DMS 273 (cell line): ENCODE results near the gene FOXK1.
A peak's percentile ranks its signal among the peaks of the same experiment; 100 is the strongest.
"Not testable (repeated sequence)": the region's sequence is repeated elsewhere in the genome, so short reads cannot be mapped to it uniquely, and the experiment has no call there.

Experiments used
- DNase-seq: peaks from one replicate; lab custom pipeline; 2025; ENCODE audit not compliant: unreplicated experiment; lab: John Stamatoyannopoulos, UW

Gene FOXK1

DNA sequence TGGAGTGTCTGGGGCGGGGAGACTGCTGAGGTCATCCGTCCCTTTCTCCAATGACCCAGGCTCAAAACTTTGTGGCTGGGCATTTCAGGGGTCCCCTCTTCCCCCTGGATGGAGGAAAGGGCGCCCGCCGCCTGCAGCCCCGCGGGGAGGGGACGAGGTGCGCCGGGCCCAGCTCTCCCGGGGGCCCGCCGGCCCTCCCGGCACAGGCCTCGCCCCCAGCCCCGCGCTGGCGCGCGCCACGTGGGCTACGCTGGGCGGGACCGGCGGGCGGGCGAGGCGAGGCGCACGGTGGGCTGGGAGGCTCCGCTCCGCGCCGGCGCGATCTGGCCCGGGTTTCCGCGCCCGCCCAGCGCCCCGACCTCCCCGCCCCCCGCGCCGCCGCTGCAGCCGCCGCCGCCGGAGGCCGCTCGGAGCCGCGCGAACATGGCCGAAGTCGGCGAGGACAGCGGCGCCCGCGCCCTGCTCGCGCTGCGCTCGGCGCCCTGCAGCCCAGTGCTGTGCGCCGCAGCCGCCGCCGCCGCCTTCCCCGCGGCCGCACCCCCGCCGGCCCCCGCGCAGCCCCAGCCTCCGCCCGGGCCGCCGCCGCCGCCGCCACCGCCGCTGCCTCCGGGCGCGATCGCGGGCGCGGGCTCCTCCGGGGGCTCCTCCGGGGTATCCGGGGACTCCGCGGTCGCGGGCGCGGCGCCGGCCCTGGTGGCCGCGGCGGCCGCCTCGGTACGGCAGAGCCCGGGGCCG lies at the start of gene FOXK1:
FOXK1 (plus strand) TSS at position 410 of the 735 bp plus-strand sequence; CDS start at position 424, 14 bp downstream.
- peak; percentile 95 for DNase-seq

DNA sequence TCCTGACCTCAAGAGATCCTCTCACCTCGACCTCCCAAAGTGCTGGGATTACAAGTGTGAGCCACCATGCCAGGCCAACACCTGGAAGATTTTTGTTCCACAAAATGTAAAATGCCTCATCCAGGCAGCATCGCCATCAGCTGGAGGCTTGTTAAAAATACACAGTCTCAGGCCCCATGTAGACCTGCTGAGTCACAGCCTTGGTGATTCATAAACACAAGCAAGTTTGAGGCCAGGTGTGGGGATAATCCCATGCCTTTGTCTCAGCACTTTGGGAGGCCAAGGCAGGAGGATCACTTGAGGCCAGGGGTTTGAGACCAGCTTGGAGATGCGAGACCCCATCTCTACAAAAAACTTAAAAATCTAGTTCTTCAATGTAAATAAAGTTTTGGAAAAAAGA lies 49.1 kb upstream of the FOXK1 start:
- peak; percentile 30 for DNase-seq

DNA sequence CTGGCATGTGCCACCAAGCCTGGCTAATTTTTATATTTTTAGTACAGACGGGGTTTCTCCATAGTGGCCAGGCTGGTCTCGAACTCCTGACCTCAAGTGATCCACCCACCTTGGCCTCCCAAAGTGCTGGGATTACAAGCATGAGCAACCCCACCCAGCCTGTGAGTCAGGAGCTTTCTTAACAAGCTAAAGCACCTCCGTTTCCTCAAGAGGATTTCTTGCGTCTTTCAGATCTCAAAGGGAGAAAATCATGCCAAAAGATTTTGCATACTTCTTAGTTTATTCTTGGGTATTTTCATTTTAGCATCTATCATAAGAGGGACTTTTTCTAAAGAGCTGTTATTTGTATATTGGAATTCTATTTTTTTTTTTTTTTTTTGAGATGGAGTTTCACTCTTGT lies 47.9 kb upstream of the FOXK1 start:
- no peak for DNase-seq

DNA sequence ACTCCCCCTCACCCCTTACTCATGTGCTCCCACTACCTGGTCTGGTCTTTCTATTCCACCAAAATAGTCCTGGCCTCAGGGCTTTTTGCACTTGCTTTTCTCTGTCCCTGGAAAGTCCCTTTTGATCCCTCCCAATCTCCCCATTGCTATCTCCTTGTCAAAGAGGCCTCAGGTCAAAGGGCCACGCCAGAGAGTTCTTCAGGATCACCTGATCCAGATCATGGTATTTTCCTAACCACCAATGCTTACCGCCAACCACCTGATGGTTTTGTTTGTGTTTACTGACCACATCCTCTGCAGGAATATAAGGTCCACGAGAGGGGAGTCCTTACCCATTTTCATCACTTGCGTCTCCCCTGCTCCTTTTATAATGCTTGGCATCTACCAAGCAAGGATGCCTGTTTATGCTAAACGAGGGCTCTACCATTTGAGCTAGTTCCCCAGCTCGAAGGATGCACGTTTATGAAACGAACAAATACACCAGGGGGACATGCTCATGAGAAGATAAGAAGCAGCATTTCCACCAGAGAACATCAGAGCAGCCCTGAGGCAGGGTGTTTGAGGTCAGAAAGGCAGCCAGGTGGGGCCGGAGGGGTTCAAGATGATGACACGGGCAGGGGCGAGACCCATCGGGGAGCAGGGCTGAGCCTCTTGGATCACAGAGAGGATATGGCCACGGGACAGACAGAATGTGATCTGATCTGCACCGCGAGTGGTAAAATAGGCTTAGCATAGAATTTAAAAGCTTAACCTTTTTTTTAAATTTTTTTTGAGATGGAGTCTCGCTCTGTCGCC lies 43.1 kb upstream of the FOXK1 start:
- DNase-seq, result no peak

DNA sequence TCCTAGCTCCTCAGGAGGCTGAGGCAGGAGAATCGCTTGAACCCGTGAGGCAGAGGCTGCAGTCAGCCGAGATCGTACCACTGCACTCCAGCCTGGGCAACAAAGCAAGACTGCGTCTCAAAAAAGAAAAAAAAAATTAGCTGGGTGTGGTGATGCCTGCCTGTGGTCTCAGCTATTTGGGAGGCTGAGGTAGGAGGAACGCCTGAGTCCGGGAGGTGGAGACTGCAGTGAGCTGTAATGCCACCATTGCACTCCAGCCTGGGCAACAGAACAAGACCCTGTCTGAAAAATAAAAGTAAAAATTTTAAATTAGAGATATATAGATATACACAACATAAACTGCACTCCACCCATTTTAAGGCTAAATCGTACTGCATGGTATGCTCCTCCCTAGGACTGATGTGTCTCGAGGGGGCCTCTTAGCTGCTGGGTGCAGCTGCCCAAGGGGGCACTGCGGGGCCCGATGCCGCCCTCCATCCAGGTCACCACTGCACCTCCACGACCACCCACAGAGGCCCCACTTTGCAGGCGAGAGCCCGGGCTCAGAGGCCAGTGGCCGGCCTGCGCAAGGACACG lies 40.9 kb upstream of the FOXK1 start:
- no peak for DNase-seq

DNA sequence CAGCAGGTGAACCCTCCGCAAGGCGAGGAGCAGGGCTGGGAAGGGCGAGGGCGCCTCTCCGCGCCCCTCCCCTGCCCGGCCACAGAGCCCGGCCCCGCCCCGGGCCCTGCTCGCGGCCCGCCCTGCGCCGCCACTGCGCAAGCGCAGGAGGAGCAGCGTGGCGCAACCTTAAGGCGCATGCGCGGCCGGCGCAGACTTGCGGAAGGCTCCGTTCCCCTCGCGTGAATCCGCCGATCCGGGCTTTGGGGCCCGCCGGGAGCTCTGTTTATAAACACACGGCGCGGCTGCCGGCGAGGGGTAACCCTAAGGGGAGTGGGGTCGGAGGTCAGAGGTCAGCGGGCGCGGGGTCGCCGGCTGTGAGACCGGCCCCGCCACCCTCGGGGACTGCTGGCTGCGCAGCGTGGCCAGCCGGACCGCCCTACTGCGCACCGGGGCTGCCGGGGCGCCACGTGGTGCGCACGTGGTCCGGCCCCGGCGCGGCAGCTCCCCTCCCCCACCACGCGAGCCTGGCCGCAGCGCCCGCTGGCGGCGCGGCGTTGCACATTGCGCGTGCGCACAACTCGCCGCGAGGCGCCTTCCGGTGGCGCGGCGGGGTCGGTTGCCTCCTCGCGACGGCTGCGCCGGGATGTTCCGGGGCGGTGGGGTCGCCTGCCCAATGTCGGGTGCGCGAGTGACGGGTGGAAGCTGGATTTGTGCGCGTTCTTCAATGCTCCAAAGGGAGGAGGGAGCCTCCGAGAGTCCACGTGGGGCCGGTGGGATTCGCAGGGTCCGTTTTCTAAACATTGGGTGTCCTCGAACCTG lies 40.2 kb upstream of the FOXK1 start:
- peak; percentile 99 for DNase-seq

DNA sequence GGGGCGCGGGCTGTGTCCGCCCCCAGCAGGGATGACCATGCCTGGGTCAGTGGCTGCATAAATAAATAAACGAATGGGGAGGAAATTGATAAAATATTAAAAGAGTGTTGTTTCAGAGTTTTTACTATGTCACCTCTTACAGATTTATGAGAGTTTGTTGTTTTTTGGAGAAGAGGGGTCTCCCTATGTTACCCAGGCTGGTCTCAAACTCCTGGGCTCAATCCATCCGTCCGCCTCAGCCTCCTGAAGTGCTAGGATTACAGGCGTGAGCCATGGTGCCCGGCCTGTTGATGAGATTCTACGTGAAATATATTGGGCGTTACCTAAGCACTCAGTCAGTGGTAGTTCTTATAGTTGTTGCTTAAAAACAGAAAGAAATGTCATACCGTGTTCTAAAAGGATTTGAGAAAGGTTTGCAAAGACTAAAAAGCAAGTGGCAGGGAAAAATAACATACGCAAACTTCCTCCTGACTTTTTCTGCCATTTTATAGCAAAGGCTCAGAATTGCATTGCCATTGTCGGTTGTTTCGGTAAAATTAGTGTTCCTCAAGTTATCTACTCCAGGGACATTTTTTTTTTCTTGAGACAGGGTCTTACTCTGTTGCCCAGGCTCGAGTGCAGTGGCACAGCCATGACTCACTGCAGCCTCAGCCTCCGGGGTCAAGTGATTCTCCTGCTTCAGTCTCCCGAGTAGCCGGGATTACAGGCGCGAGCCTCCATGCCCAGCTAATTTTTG lies 39.5 kb upstream of the FOXK1 start:
- DNase-seq, result peak; percentile 67

DNA sequence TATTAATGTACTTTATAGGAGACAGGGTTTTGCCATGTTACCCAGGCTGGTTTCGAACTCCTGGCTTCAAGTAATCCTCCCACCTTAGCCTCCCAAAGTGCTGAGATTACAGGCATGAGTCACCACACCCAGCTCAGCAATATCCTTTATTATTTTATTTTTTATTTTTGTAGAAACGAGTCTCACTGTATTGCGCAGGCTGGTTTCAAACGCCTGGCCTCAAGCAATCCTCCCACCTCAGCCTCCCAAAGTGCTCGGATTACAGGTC lies 39.0 kb upstream of the FOXK1 start:
- not testable (repeated sequence) for DNase-seq

DNA sequence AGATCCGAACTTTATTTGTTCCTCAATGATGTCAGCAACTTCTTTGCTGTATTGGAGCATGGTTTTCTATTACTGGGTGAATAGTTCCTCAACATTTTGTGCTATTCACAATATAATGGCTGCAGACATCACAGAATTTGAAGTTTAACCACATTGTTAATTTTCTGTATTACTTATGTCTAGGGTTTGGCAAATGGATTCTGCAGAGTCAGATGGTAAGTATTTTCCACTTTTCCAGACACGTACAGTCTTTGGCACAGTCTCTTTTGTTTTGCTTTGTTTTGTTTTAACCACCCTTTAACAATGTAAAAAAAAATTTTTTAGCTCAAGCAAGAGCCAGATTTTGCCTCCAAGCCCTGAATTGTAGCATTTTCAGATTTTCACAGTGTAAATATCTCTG lies 36.8 kb upstream of the FOXK1 start:
- no peak for DNase-seq

DNA sequence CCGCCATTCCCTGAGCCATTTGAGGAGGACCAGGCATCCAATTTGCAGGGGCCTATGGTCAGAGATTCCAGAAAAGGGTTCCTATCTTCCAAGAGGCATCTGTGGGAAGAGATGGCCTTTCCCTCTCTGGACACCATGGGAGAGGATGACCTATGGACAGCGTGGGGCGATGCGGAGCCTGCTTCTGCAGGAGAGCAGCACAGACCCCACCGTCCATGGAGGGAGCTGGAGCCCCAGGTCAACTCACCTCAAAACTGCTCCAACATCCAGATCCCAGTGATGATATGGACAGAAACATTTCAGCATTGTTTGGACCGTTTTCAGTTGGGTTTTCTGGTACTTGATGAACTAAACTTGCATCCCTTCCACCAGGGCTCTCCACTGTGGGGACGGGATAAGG lies 34.0 kb upstream of the FOXK1 start:
- DNase-seq, result no peak

DNA sequence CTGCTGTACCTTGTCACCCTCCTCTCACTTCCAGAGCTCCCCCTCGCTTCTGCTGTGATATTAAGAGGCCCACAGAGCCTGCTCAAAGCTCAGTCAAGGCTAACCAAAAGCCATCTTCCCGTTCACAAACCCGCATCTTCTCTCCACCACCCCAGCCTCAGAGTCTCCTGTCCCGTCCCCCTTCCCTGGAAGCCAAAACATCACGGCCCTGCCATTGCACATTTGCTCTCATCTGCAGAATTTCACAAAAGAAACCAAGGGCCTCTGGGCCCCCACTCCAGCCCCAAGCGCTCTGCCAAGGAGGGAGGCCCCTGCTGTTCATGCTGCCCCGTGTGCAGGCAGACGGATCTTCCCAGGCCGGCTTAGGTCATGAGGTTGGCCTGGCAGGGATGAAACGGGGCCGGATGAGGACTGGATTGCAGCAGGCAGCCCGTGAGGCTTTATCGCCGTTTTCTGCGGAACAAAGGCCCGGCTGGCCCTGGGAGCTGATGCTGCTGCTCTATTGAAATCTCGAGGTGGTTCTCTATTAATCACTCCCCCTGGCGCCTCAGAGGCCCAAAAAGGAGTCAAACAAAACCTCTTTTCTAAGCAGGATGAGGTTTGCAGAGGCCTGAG lies 31.6 kb upstream of the FOXK1 start:
- no peak for DNase-seq

DNA sequence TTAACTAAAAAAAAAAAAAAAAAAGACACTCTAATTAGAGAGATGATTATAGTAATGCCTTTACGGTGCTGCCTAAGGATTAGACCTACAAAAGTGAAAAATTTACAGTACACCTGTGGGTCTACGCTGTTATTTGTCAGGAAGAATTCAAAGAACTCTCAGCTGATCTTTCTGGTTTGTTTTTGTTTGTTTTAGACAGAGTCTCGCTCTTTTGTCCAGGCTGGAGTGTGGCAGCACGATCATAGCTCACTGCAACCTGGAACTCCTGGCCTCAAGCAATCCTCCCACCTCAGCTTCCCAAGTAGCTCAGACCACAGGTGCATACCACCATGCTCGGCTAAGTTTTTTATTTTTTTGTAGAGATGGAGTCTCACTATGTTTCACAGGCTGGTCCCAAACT lies 28.3 kb upstream of the FOXK1 start:
- no peak for DNase-seq

DNA sequence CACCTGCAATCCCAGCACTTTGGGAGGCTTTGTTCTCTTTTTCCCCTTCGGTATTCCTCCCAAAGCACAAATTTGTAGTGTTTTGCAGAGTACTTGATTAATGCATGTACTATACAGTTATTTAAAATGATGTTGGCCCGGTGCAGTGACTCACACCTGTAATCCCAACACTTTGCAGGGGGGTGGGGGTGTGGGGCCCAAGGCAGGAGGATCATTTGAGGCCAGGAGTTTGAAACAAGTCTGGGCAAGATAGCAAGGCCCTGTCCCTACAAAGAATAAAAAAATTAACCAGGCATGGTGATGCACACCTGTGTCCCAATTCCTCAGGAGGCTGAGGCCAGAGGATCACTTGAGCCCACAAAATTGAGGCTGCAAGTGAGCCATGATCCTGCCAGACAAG lies 26.8 kb upstream of the FOXK1 start:
- no peak for DNase-seq

DNA sequence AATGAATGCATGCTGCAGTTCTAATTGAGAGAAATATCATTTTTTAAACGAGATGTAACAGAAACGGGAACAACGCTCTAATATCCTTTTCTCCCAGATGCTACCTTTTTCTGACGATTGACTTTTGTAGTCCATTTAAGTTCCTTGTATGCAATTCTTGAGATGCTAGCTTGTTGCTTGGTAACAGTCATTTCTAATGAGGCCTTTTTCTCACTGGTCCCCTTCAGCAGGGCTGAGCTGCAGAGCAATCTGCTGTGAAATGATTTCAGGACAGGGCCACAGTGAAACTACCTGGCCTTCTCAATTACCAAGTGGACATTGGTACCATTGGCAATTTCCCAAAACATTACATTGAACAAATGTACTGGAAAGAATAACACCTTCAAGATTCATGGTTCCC lies 26.2 kb upstream of the FOXK1 start:
- DNase-seq, result no peak

DNA sequence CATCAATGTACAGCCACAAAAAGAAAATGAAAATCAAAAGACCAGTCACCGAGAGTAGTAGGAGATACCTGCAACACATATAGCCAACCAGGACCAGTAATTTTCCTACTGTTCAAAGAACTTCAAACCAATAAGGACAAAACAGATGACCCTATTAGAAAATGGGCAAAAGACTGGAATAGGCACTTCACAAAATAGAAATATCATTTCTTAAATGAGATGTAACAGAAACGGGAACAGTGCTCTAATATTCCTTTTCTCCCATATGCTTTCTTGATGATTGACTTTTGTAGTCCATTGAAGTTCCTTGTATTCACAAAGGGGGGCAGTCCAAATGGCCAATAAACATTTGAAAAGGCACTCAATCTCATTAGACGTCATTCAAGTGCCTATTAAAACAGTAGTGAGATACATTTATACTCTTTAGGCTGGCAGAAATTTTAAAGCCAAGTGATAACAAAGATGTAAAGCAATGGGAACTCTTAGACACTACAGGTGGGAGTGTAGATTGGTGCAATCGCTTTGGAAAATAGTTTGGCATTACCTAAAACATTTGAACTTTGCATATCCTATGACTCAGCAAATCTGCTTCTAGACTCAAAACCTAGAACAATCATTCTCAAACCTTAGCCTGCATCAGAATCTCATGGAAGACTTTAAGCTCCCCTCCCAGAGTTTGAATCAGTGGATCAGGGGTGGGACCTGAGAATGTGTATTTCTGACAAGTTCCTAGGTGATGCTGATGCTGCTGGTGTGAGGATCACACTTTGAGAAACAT lies 24.3 kb upstream of the FOXK1 start:
- no peak for DNase-seq

DNA sequence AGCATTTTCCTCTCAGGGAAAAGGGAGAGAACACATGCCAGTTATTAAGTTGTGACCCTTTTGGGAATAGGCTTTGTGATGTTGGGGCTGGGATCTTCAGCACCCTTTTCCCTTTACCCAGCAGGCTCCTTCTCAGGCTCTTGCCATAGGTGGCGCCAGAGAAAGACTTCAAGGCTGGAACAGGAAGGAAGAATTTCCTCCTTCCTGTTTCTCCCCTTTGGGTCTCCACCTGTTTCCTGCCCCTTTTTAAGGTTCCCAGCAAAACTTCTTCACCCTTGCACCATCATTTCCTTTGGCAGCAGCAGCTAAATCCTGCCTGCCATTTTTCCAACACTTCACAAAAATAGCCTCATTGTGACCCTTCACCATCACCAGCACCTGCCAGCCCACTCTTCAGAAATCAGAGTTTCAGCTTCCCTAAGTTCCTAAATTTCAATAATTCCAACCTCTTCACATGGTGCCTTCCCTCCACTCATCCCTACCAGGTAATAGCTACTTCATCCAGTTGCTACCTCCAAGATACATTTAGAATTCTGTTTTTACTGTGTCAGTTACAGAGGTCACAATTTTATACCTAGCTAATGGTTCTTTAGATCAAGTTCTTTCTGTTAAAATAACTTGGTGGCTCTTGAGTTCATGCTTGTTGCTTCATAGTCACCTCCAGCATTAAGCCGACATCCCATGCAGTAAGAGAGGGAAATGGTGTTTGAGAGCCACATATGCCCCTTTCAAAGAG lies 22.4 kb upstream of the FOXK1 start:
- peak; percentile 75 for DNase-seq

DNA sequence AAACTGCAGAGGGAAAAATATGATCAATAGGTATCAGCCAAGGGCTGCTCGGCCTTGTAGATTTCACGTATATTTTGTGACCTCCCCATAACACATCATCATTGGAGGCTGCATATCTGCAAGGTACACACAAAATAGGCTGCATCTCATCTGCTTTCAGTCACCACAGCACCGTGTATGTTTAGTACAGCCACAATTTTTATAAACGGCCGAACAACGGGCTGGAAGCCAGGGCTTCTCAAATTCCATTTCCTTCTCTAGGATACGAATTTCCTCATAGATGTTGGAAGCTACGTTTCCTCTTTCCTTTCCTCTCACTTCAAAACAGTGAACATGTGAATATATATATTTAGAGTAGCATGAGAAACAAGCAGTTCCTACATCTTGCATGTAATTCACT lies 20.2 kb upstream of the FOXK1 start:
- peak; percentile 63 for DNase-seq

DNA sequence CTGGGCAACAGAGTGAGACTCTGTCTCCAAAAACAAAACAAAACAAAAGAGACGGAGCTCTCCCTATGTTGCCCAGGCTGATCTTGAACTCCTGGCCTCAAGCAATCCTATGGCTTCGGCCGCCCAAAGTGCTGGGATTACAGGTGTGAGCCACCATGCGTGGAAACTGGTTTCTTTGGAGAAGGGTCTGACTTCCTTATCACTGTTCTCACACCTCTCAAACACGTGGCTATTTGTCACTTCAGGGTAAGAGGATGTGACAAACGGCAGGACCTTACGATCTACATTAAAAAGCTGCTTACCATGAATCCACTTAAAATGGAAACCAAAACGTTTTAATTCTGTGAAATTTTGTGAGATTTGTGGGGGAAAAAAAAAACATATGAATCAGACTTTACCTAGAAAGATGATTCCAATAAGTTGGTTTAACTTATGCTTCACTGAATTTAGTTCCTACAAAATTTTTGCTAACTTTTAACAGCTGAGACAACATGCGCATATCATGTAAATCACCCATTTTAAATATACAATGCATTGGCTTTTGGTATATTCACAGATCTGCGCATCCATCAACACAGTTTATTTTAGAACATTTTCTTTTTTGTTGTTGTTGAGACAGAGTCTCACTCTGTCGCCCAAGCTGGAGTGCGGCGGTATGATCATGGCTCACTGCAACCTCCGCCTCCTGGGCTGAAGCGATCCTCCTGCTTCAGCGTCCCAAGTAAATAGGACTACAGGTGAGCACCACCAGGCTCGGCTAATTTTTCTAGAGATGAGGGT lies 18.7 kb upstream of the FOXK1 start:
- no peak for DNase-seq
